Measurements from ENCODE around the gene ZIC5.

GRCh38 chr13:99968521-99969452 is 2.8 kb downstream of the ZIC5 start:
- TF ChIP-seq CTCF (IDR thresholded peaks at IDR 0.05) (no peak), ZFX (IDR thresholded peaks at IDR 0.05; ENCODE audit: borderline replicate concordance) (no peak)

Data from 22Rv1 (cell line).